A673 (cell line): Measurements from ENCODE around the gene ISLR.

Experiments used
- CTCF ChIP-seq: fragments of 300-800, 200-600 bp; sonication (generic); conservative IDR thresholded peaks from 2 replicates; pipeline ENCODE4 v1.5.1; 2017; ENCODE audit warnings: low read depth, mild to moderate bottlenecking, antibody characterized with exemption, low read length, moderate library complexity, mixed read lengths
- EZH2 ChIP-seq: fragments of 200-600 bp; sonication (generic); IDR thresholded peaks from 2 replicates; pipeline ENCODE4 v1.6.1; 2017; ENCODE audit warnings: borderline replicate concordance, low read depth, mild to moderate bottlenecking, mixed read lengths, antibody characterized with exemption, low read length; ENCODE audit not compliant: poor library complexity, severe bottlenecking

- TF ChIP-seq CTCF (no peak), EZH2 (no peak)
Measured at GRCh38 chr15:74214324-74215021, 41.0 kb downstream of the ISLR start.
